ENCODE results near the gene OSBPL5. TPM values are rescaled to one million over a fixed set of nuclear protein-coding genes. Genes with fewer than 3 reads are reported as not detected.
A peak's percentile ranks its signal among the peaks of the same experiment; 100 is the strongest.

OSBPL5 gene
- total RNA-seq, 1 experiment from 2014 or later, result 28.4 TPM

DNA sequence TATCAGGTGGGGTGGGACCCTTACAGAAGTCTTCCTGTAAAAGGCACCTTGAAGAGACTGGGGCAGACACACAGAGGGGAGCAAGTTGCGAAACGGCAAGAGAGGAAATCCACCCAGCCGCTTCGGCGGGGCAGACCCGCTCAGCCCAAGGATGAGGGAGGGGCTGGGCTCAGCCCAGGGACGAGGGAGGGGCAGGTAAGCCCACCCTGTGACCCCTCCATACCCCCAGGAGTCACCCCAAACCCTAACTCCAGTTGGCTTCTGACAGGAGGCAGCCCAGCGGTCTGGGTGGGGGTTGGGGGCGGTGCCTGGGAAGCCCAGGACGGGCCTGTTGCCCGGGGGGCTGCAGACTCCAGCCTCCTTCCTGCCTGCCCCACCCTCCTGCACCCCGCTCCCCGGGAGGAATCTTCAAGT lies 965 bp downstream of the OSBPL5 start:
- TF ChIP-seq, protein P1, sequence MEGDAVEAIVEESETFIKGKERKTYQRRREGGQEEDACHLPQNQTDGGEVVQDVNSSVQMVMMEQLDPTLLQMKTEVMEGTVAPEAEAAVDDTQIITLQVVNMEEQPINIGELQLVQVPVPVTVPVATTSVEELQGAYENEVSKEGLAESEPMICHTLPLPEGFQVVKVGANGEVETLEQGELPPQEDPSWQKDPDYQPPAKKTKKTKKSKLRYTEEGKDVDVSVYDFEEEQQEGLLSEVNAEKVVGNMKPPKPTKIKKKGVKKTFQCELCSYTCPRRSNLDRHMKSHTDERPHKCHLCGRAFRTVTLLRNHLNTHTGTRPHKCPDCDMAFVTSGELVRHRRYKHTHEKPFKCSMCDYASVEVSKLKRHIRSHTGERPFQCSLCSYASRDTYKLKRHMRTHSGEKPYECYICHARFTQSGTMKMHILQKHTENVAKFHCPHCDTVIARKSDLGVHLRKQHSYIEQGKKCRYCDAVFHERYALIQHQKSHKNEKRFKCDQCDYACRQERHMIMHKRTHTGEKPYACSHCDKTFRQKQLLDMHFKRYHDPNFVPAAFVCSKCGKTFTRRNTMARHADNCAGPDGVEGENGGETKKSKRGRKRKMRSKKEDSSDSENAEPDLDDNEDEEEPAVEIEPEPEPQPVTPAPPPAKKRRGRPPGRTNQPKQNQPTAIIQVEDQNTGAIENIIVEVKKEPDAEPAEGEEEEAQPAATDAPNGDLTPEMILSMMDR (conservative IDR thresholded peaks at IDR 0.05; ENCODE audit: low read depth, low read length), result no peak
- TF ChIP-seq EZH2 (IDR thresholded peaks at IDR 0.05; ENCODE audit: borderline replicate concordance, low read depth, low read length, poor library complexity, severe bottlenecking), result no peak
- POLR2A ChIA-PET (ENCODE audit: low non-redundant PET), result no interaction called here
- Histone ChIP-seq H3K9me3 (ENCODE audit: low read depth, low read length, poor library complexity, severe bottlenecking) (no peaks in the 10 kb centered on the region), H3K27ac (ENCODE audit: low read depth, low read length, poor library complexity, severe bottlenecking) (peak overlapping the region; percentile 53), H3K4me3 (ENCODE audit: low read depth, low read length, poor library complexity, severe bottlenecking) (peak overlapping the region; percentile 59), H3K4me1 (ENCODE audit: insufficient read depth, low read length, poor library complexity, severe bottlenecking) (peaks cover 17% of the 10 kb centered on the region), H3K36me3 (ENCODE audit: insufficient read depth, low read length, poor library complexity, severe bottlenecking) (no peaks in the 10 kb centered on the region), H3K27me3 (replicated peaks; ENCODE audit: insufficient read depth, low read depth, low read length, poor library complexity) (no peaks in the 10 kb centered on the region)
- CTCF ChIA-PET, result no interaction called here
- intact Hi-C loops (cut with micrococcal nuclease; ENCODE audit: unreplicated experiment), result no loop called here
- no TSS peak for BruUV-seq (replicated peaks)
- no peak for DNase-seq (ENCODE audit: low spot score)

DNA sequence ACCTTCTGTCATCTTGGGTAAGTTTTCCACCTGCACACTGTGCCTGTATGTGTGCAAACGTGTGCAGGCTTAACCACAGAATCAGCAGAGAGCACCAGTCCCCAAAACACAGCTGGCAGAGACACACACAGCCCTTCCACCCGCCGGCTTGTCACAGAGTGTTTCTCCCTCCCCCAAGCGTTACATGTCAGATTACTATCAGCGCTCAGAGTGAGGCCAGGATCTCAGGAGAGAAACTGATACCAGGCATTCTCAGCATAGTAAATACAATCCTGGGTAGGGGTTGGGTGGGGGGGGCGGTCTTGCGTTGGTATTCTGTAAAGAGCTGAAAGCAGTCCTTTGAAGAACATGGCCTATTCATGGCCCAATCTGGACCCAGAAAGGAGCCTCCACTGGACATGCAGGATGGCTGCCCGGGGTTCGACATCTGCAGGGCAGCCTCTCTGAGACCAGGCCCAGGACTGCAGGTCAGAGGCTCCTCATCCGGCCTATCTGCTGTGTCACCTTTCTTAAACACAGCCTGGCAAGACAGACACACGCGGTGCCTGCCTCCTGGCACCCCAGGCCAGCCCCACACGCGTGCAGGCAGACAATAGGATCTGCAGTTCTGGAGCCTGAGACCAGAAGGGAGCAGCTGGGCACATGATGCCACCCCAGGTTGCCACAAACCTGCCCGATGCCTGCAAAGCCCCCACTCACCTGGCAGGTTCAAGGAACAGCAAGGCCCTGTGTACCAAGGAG lies 1.7 kb downstream of the OSBPL5 start:
- H3K27ac ChIP-seq (ENCODE audit: low read depth, low read length, poor library complexity, severe bottlenecking), result no peak overlapping the region
- POLR2A ChIA-PET (ENCODE audit: low non-redundant PET), result no interaction called here
- no peaks in the 10 kb centered on the region for H3K27me3 ChIP-seq (replicated peaks; ENCODE audit: insufficient read depth, low read depth, low read length, poor library complexity)
- peaks cover 17% of the 10 kb centered on the region for H3K4me1 ChIP-seq (ENCODE audit: insufficient read depth, low read length, poor library complexity, severe bottlenecking)
- TF ChIP-seq, protein P1 (conservative IDR thresholded peaks at IDR 0.05; ENCODE audit: low read depth, low read length), result no peak
- no peak for TF ChIP-seq EZH2 (IDR thresholded peaks at IDR 0.05; ENCODE audit: borderline replicate concordance, low read depth, low read length, poor library complexity, severe bottlenecking)
- no peaks in the 10 kb centered on the region for H3K9me3 ChIP-seq (ENCODE audit: low read depth, low read length, poor library complexity, severe bottlenecking)
- intact Hi-C loops (cut with micrococcal nuclease; ENCODE audit: unreplicated experiment), result no loop called here
- no peaks in the 10 kb centered on the region for H3K36me3 ChIP-seq (ENCODE audit: insufficient read depth, low read length, poor library complexity, severe bottlenecking)
- CTCF ChIA-PET, result no interaction called here
- H3K4me3 ChIP-seq (ENCODE audit: low read depth, low read length, poor library complexity, severe bottlenecking), result peak overlapping the region; percentile 59
- DNase-seq (ENCODE audit: low spot score), result no peak
- BruUV-seq (replicated peaks), result no TSS peak

DNA sequence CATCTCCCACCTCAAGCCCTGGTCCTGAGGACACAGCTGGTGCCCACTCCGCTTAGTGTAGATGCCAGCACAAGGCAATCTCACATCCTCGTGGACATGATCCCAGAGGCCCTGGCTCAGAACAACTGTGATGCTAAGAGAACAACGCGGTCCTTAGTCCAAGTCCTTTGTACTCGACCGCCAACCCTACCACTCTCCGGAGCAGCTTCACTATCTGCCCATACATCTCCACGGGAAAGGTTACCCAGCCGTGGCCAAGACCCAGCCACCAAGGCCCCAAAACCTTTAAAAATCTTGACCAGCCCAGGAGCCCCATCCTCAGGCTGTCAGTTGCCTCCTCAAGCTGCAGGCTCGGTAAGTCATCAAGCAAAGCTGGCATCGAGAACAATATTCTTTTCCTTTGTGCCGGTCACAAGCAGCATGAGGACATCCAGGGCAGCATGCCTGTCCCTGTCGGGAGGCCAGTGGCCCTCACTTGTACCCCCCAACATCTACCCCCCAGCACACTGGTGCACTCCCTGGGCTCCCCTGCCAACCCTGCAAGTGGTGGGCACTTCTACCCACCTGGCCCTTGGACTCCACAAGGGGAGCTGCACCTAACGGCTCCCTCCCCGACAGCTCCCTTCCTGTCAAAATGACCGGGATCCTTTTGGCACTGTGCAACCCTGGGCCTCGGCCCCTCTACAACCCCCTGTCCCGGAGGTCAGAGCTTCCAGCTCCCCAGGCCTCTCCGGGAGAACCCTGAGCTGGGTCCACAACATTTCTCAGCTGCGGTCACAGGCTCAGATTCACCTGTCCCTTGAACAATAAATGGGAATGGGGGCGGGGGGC lies 2.5 kb downstream of the OSBPL5 start:
- no peak overlapping the region for H3K27ac ChIP-seq (ENCODE audit: low read depth, low read length, poor library complexity, severe bottlenecking)
- BruUV-seq (replicated peaks), result no TSS peak
- TF ChIP-seq, protein P1 (conservative IDR thresholded peaks at IDR 0.05; ENCODE audit: low read depth, low read length), result no peak
- TF ChIP-seq EZH2 (IDR thresholded peaks at IDR 0.05; ENCODE audit: borderline replicate concordance, low read depth, low read length, poor library complexity, severe bottlenecking), result no peak
- no peaks in the 10 kb centered on the region for H3K27me3 ChIP-seq (replicated peaks; ENCODE audit: insufficient read depth, low read depth, low read length, poor library complexity)
- intact Hi-C loops (cut with micrococcal nuclease; ENCODE audit: unreplicated experiment), result no loop called here
- ChIA-PET CTCF (no interaction called here), POLR2A (ENCODE audit: low non-redundant PET) (no interaction called here)
- no peak for DNase-seq (ENCODE audit: low spot score)
- H3K9me3 ChIP-seq (ENCODE audit: low read depth, low read length, poor library complexity, severe bottlenecking), result no peaks in the 10 kb centered on the region
- H3K36me3 ChIP-seq (ENCODE audit: insufficient read depth, low read length, poor library complexity, severe bottlenecking), result no peaks in the 10 kb centered on the region
- no peak overlapping the region for H3K4me3 ChIP-seq (ENCODE audit: low read depth, low read length, poor library complexity, severe bottlenecking)
- H3K4me1 ChIP-seq (ENCODE audit: insufficient read depth, low read length, poor library complexity, severe bottlenecking), result peaks cover 17% of the 10 kb centered on the region
